HG03457 (cell line): ENCODE data around the gene PSD4.

Experiments used
- ATAC-seq: cut with Tn5 transposase; IDR thresholded peaks from one replicate; pipeline ENCODE4 v1.9.1; 2021; ENCODE audit warnings: moderate number of reproducible peaks; ENCODE audit not compliant: unreplicated experiment

Gene PSD4

GRCh38 chr2:113235347-113236226 is 61.8 kb downstream of the PSD4 start:
- ATAC-seq = peak; percentile 76

GRCh38 chr2:113236367-113237159 is 62.8 kb downstream of the PSD4 start:
- ATAC-seq = no peak

GRCh38 chr2:113237604-113238160 is 63.9 kb downstream of the PSD4 start:
- ATAC-seq = no peak

GRCh38 chr2:113238871-113239839 is 65.4 kb downstream of the PSD4 start:
- ATAC-seq = no peak

GRCh38 chr2:113240150-113240914 is 66.6 kb downstream of the PSD4 start:
- no peak for ATAC-seq

GRCh38 chr2:113240915-113241911 is 67.4 kb downstream of the PSD4 start:
- ATAC-seq = no peak

- no peak for ATAC-seq
Measured at GRCh38 chr2:113242327-113242726, 68.6 kb downstream of the PSD4 start.

GRCh38 chr2:113245276-113245711 is 71.5 kb downstream of the PSD4 start:
- no peak for ATAC-seq

- ATAC-seq = no peak
Measured at GRCh38 chr2:113246606-113247005, 72.8 kb downstream of the PSD4 start.

GRCh38 chr2:113248997-113249770 is 75.4 kb downstream of the PSD4 start:
- no peak for ATAC-seq

- no peak for ATAC-seq
Measured at GRCh38 chr2:113251118-113251517, 77.3 kb downstream of the PSD4 start.

GRCh38 chr2:113252047-113252590 is 78.3 kb downstream of the PSD4 start:
- ATAC-seq = no peak

GRCh38 chr2:113253453-113253852 is 79.7 kb downstream of the PSD4 start:
- ATAC-seq = no peak

GRCh38 chr2:113255140-113256070 is 81.6 kb downstream of the PSD4 start:
- ATAC-seq = no peak

GRCh38 chr2:113257516-113258264 is 83.9 kb downstream of the PSD4 start:
- ATAC-seq = no peak
